ENCODE data around the gene STX7.

The STX7 gene

DNA sequence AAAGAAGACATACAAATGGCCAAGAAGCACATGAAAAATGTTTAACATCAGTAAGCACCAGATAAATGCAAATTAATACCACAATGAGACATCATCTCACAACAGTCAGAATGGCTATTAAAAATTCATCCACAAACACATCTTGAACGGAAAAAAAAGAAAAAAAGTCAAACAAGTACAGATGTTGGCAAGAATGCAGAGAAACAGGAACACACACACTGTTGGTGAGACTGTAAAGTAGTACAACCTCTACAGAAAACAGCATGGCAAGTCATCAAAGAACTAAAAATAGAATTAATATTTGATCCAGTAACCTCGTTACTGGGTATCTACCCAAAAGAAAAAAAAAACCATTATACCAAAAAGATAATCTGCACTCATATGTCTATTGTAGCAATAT is 6.5 kb downstream of the STX7 start:
- no peak for DNase-seq

DNA sequence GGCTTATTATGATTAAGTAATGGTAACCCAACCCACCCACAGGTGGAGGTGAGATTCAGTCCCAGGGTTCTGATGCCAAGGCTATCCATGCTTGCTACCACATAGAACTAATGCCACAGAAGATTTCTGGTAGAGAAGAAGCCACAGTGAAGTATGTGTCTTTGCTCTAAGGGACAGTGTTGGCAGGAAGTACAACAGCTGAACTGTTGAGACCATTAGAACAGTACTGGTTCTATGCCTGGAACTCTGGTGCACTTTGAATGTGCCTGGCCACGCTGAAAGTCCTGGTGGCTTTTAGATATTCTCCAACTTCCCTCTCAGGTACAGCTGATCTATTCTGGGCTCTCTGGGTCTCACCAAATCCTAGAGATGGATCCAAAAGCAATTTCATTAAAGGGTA is 7.8 kb downstream of the STX7 start:
- no peak for DNase-seq

GRCh38 chr6:132504757-132505156 is 8.2 kb downstream of the STX7 start:
- no peak for DNase-seq

GRCh38 chr6:132499757-132500156 is 13.2 kb downstream of the STX7 start:
- no peak for DNase-seq

GRCh38 chr6:132498638-132499037 is 14.3 kb downstream of the STX7 start:
- DNase-seq: no peak

DNA sequence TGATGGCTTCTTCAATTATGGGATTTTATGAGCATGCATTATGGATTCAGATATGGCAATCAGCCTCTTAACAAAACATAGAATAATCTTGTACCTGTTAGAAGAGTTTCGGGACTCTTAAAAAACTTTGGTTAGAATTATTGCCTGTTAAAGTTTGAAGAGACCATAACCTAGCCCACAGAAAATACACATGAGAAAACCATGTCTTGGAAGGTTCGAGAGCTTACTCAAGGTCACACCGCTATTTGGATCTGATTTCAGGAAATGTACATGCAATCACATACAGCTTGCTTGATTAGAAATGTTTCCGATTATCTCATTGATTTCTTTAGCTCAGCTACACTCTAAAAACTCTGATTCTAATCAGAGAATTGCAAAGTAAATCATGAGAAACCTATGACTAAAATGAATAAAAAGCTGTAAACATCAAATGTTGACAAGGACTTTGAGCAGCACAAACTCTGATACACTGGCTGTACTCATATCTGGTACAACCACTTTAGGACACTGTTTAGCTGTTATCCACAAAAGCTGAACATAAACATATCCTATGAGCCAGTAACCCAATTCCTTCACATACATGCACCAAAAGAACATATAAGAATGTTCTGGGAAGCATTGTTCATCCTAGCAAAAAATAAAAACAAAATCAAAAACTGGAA is 16.3 kb downstream of the STX7 start:
- no peak for DNase-seq

- no peak for DNase-seq
These were observed 17.3 kb downstream of the STX7 start for GRCh38 chr6:132495604-132496079.

- DNase-seq: no peak
These were observed 18.0 kb downstream of the STX7 start for GRCh38 chr6:132494954-132495353.

- DNase-seq: no peak
These were observed 21.0 kb downstream of the STX7 start for GRCh38 chr6:132491881-132492280.

- DNase-seq: no peak
These were observed 21.6 kb downstream of the STX7 start for GRCh38 chr6:132491303-132491702.

- no peak for DNase-seq
These were observed 22.3 kb downstream of the STX7 start for GRCh38 chr6:132490478-132491204.

- no peak for DNase-seq
These were observed 22.9 kb downstream of the STX7 start for GRCh38 chr6:132490024-132490423.

GRCh38 chr6:132489376-132489775 is 23.5 kb downstream of the STX7 start:
- no peak for DNase-seq

GRCh38 chr6:132487762-132488161 is 25.2 kb downstream of the STX7 start:
- no peak for DNase-seq

GRCh38 chr6:132484680-132485018 is 28.3 kb downstream of the STX7 start:
- no peak for DNase-seq

DNA sequence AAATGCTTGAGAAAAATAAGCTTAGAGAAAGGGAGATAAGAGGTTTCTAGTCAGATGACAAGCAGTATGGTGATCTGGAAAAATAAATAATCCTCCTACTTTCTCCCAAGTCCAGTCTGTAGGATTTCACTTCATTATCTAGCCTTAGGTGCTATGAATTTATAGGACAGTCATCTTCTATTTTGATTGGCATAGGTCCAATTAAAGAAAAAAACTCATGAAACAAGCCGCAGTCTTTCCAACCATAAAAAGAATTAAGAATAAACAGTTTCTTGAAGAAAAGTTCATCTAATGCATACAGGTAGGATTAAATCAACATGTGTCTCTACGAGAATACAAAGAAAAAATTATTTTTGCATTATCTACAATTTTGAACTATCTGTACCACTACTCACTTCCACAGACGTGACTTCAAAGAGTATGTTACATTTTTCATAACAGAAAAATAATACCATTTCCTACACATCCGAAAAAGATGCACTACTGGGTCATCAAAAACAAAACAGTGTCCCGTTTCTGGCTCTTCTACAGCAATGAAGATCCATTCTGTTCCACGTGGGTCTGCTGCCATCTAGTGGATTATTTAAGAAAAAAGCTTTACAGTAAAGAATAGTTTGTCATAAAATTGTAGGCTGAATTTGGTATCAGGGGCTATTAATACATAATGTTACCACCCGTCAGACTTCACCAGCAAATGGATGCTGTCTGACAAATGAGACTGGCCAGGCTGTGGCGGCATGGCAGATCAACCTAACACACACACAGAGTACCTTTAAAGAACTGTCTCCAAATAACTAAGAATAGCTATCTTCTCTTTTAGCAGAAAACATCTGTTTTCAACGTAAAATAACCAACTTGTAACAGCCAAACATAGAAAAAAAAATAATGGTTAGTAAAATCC is 28.9 kb downstream of the STX7 start:
- peak; percentile 45 for DNase-seq

DNA sequence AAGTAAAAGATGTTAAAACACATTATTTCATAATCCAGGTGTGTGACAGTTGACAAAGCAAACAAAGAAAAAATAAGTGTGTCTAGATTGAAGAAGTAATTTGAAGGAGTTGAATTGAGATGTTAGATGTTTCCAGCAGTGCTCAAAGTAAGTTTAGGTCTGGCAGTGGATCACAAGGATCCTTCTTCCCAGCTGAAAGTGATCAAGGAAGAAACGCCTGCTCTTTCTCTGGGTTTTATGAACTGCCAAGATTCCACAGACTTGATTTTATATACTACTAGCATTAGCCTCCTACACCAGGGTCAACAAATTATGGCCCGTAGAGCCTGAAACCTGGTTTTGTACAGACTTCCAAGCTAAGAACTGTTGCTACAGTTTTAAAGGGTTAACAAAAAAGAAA is 30.3 kb downstream of the STX7 start:
- DNase-seq: no peak

- no peak for DNase-seq
These were observed 31.7 kb downstream of the STX7 start for GRCh38 chr6:132481189-132481588.

GRCh38 chr6:132479131-132479530 is 33.8 kb downstream of the STX7 start:
- DNase-seq: no peak

DNA sequence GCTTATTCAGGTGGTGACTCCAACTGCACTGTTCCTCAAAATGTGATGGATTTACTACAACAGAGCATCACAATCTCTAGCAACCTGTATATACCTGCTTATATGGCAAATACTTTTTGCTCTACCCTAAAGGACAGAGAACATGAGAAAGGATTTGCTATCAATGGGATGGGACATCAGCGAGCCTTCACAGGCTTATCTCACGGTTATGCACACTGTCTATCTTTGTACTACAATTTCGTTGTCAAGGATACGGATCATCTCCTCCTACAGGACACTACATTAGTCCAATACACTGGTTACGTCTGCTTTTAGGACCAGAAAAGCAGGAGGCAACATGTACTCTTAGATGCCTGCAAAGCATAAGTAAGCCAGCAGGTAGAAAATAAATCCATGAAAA is 34.2 kb downstream of the STX7 start:
- DNase-seq: no peak

DNA sequence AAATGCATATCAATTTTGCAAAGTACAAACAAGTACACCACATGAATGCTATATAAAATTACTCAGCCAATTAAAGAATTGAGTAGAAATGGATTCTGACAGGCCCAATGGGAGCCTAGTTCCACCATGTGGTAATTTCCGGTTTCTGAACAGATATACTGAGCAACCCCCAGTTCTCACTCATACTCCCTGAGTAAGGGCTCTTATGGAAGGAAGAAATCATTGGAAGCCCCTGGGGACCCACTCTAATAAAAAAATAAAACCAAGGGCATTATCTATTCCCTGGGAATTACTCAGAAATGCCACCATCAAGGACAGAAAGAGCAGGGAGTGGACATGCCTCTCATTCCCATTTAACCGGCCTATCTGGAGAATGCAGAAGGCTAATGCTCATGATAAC is 34.6 kb downstream of the STX7 start:
- no peak for DNase-seq

- DNase-seq: no peak
These were observed 36.2 kb downstream of the STX7 start for GRCh38 chr6:132476688-132477087.

DNA sequence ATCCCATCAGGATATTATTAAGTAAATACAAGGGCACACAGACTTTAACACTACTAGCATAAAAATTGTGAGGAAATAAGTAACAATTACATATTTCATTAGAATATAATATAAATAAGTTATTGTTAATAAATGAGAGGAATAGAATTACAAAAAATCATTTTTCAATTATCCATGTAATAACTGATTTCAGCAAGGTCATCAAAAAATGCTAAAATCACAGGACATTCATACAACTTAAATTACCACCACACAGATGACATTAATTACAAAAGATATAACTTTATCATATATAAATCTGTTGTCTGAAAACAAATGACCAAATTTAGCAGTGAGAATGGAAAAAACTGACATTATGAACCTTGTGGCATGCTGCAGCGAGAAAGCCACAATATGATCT is 37.0 kb downstream of the STX7 start:
- DNase-seq: no peak

GRCh38 chr6:132471787-132472186 is 41.1 kb downstream of the STX7 start:
- DNase-seq: no peak
